ENCODE data around the gene CCDC88B.

The CCDC88B gene

DNA sequence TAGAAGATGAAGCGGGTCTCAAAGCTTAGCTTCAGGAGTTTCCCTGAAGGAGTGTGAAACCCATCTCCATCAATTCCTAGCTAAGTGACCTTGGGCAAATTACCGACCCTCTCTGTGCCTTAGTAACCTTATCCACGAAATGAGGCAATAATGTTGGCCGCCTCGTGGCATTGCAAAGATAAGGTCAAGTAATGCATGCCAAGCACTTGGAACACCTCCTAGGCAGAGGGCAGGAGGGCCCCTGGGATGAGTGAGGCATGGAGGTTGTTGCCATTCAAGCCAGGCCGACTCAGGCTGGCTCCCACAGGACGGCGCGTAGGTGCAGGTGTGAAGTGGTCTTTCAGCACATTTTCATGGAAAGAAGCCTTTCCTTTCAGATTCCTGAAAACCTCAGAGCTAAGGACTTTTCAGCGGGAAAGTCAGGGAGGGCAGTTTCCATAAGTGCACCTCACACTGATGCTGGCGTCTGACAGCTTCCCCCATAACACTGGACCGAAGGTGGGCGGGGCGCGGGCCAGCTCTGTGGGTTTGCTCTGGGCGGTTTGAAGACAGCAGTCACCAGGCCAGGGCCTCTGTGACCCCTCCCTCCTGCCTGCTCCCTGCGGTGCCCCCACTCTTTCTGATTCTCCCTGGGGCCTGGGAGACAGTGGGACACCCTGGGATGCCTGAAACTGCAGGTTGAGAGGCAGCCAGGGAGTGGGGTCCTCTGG is 44.2 kb downstream of the CCDC88B start:
- DNase-seq: no peak

DNA sequence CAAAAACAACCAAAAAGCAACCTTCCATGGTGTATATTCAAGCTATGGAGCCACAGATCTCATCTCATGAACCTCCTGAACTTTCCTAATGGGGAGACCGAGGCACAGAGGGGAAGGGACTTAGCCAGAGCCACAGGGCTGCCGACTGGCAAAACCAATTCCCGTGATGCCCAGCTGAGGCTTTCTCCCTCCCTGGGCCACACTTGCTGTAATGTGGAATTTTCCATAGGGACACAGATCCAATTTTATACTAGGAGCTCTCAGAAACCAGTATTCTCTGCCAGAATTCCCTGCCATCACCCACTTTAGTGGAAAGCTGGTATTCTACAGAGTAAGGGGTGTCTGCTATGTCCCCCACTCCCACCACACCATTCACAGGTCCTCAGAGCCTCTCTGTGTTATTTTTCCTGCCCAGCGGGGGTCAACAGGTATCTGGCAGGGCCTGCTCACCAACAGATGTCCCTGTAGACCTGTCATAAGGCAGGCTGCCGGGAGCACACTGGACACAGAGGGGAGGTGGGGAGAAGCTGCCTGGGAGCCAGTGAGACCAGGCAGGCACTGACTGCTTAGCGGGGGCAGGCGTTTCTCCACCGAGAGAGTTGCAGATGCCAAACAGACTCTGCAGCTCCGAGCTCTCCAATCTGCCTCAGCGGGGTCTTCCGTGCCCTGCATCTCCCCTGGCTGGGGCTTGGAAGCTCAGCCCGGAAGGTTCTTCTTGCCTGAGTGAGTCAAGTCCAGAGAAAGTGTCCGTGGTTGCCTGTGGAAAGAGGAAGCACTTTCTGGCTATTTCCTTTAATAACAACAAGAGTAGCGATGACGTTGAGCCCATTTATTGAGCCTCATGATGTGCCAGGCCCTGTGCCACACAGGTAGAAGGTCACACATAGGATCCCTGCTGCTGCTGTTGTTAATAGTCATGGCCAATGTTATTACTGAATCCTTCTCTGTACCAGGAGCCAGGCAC is 45.3 kb downstream of the CCDC88B start:
- no peak for DNase-seq

DNA sequence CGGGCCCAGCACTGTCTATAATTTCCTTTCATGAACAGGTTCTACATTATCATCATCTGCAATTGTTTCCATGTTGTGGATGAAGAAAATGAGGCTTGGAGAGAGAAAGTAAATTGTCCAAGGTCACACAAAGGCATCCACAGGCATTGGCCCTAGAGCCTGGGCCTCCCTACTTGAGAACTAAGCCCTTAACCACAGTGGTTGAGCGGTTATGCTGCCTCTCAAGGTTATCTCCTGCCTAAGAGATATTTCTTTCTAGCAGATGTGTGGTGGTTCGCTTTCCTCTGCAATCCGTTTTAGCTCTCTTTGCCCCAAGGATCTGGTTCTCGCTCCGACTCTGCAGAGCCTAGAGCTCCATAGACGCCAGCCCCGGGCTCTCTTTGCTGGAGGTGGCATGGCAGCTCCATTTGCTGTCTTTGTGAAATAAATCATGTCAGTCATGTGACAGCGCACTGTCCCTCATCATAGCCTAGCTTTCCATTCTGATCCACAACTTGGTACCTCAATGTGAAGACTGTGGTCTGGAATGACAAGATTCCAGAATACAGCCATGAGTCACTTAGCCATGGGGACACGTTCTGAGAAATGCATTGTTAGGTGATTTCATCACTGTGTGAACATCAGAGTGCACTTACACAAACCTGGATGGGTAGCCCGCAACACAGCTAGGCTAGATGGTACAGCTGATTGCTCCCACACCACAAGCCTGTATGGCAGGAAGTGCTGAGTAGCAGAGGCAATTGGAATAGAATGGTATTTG is 46.1 kb downstream of the CCDC88B start:
- DNase-seq: no peak

DNA sequence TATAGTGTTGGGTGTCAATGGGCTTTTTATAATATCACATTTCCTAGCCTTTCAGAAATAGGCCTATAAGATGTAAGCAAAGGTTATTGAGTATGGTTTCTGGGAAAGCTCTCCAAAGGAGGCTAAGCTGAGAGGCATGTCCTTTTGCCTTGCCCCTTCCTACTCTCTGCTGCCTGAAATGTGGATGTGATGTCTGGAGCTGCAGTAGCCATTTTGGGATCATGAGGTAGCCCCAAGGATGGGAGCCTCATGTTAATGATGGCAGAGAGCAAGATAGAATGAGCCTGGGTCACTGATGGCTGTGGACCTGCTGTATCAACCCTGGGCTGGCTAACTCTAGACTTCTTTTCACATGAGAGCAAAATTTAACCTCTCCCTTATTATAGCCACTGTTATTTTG is 47.9 kb downstream of the CCDC88B start:
- no peak for DNase-seq

DNA sequence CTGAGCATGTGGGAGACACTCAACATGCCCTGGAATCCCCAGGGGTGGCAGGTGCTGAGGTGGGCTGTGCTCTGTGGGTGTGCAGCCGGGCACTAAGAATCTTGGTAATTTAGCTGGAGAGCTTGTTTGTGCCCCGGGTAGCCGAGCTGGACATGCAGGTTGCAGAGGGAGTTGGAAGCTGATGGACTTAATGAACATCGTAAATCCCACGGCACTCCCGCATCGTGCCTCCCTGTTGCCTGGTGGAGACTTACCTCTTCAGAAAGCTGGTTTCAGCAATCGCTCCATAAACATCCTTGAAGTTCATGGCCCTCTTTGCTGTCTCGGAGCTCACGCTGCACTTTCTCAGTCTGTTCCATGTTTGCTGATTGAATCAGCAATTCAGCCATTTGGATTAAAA is 48.9 kb downstream of the CCDC88B start:
- DNase-seq: no peak

DNA sequence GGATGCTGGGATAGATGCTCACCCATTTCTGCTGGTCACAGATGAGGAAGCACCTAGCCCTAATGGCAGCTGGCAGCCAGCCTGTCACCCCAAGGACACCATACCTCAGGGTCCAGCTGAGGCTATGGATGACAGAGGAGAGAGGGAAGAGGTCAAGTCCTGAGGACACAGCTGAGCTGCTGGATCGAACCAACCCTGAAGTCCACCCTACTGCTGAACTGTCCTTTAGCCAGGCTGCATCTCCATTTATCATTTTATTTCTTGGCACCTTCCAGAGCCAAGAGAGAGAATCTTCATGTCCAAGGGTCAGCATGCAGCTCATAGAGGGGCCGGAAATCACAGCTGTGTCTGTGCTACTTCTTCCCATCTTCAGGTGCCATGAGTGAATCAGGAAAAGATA is 49.8 kb downstream of the CCDC88B start:
- DNase-seq: no peak

DNA sequence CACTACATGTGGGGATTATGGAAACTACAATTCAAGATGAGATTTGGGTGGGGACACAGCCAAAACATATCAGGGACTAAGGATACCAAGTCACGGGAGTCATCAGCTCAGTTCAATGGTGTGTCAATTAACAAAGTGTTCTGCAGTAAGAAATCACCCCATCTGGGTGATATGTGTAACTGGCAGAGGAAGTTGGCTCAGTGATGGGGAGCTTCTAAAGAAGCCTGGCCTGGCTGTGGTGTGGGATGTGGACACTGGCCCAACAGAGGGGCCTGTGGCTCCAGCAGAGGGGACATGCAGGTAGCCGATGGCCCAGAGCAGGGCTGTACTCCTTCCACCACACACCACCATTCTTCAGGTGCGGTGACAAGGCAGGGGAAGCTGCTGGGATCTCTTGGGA is 50.6 kb downstream of the CCDC88B start:
- no peak for DNase-seq

DNA sequence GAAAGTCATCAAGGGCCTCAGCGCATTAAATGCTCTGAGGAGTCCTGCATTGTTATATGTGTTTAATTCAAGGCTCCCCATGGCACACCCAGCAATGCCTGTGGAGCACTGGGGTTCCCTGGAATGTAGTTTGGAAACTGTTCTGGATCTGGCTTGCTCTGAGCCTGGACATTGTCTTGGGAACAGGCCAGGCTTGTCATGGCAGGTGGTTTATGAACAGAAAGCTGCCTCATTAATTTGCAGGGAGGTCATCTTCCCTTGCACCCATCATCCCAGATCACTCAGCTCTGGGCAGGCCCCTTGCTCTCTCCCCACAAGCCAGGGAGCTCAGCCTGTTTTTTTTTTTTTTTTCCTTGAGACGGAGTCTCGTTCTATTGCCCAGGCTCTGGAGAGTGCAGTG is 51.8 kb downstream of the CCDC88B start:
- DNase-seq: no peak

DNA sequence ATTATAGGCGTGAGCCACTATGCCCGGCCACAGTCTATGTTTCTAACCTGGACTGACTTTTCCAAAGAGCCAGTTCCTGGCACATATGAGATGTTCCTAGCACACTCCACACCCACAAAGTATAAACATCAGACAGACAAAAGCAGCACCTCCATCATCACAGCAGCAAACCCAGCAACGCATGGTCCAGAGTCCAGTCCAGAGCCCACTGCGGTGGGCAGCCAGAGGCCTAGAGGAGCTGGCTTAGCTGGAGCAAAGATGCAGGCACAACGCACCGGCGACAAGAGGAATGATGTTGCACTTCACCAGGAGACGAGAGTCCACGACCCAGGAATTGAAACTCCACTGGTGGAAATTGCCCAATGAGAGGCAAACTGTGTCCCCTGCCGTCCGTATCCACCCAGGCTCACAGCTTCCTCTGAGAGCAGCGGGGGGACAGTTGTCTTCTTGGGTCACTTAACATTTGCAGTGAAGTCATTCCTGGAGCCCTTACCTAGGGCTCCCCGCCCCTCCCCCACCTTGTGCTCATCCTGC is 55.6 kb downstream of the CCDC88B start:
- no peak for DNase-seq

DNA sequence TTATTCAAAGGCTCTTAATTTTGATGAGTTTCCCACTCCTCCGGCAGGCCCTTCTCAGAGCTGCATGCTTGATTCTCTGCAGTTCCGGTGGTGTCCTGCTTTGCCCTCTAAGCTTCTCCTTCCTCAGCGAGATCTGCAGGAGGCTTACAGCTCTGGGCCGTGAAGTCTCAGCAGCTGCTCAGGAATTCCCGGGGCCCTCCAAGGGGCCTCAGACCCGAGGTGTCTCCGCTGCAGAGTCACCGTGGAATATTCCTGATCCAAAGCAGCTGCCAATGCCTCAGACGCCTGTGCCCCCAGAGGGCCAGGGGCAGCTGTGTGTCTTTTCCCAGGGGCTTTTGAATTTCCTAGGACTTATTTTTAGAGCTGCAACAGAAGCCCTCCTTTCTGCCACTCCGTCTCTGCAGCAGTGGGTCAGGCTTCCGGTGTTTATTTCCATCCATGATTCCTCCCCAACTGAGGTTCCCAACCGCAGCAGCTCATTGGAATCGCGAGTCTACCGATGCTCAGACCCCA is 56.1 kb downstream of the CCDC88B start:
- no peak for DNase-seq

DNA sequence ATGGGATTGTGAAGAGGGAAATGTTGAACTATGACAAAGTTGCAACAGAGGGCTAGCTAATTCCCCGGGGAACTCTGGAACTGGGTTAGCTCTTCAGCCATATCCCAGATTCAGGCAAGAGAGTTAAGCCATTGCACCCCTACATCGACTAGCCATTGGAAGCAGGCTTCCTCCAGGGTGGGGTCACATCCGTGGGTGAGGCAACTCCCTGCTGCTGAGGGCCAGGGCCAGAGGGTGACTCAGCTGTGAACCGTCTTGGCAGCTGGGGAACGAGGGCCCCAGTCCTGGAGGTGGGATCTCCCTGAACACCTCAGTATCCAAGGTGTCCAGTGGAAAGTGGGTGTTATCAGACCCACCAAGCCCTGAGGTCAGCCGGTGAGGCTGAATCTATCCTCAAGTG is 60.1 kb downstream of the CCDC88B start:
- DNase-seq: no peak

DNA sequence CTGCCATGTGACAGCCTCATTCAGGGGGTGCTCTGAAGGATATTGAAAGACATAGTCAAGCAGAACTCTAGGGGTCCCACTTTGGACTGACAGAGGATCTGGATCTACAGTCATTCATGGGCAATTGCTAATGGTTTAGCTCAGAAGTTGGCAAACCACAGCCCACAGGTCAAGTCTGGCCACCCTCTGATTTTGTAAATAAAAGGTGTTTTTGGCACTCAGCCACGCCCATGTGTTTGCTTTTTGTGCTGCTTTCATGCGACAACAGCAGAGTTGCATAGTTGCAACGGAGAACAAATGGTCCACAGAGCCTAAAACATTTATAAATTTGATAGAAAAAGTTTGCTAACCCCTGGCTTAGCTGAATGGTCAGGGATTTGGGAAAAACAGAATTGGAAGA is 60.7 kb downstream of the CCDC88B start:
- no peak for DNase-seq

DNA sequence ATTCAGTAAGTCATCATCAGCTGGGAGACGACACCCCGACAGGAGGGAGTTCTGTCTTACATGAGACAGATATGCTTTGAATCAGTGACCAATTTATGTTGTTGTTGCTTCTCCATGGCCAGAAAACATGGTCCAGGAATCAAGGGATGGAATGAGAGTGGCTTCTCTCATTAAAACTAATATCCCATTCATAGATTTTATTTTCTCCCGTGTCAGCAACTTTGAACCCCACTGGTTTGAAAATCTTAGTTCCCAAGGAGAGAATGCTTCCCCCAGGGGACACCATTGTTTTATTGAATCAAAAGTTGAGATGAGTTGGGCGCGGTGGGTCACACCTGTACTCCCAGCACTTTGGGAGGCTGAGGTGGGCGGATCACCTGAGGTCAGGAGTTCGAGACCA is 61.8 kb downstream of the CCDC88B start:
- DNase-seq: no peak

DNA sequence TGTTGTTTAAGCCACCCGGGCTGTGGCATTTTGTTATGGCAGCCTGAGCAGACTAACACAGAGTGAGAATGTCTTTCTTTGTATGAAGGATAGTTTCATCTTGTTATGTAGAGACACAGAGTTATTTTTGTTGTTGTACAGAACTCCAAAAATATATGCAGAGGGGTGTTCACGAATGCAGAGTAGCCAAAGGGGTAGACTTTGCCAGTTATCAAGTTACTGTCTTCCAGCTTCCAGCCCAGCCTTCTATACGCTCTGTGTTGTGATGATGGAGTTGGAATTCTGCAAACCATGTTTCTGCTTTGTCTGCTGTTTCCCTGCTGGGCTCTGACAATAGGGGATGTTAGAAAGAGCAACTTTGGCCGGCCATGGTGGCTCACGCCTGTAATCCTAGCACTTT is 63.1 kb downstream of the CCDC88B start:
- DNase-seq: no peak

DNA sequence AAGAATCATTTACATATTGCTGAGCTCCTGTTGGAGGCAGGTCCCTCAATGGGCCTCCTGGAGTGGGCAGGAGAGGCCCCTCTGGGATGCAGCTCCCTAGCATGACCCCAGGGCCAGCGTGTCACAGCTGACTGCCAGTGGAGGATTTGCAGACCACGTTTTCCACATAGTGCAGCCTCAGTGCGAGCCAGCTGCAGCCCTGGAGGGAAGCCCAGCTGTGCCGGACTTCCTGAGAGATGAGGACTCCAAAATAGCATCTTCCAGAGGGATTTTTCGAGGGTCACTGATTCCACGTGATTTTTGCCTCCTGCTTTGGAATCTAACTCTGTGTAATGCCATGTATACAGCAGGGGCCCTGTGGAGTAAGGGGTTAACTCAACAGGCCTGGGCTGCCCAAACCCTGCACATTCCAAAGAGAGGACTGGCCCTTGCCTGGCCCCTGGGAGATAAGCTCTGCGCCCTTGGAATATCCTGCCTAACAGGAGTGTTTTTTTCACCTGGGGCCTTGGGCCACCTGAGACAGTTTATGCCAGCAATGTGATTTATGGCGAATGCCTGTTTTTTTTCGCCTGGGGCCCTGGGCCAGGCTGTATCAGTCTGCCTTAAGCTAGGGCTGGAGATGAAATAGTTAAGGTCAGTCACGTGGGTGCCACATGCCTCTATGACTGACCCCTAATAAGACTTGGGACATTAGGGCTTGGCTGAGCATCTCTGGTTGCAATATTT is 66.4 kb downstream of the CCDC88B start:
- no peak for DNase-seq

Measured in NCI-H526 treated with DMSO at 0.1 percent for 48 hours (cell line).